ENCODE data around the gene EDAR.

Gene EDAR

DNA sequence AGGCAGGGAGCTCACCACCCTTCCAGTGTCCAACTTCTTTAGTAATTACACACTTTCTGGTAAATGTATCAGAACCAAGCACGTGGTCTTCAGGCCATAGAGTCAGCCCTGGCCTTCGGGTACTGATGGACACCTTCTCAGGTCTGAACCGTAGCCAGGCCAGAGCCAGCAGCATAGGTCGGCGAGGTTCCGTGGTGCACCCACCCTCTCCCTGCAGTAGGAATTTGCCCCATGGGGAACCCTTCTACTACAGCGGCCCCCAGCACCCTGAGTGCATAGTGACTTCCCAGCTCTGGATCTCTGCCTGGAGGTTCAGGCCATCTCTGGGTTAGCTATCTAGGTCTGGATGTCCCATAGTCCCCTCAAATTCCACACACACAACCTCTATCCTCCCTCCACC is 61.6 kb downstream of the EDAR start:
- no peaks in the 10 kb centered on the region for H3K9me3 Mint-ChIP-seq
- no peaks in the 10 kb centered on the region for H3K36me3 Mint-ChIP-seq (ENCODE audit: low read depth)
- TF ChIP-seq, protein P1, sequence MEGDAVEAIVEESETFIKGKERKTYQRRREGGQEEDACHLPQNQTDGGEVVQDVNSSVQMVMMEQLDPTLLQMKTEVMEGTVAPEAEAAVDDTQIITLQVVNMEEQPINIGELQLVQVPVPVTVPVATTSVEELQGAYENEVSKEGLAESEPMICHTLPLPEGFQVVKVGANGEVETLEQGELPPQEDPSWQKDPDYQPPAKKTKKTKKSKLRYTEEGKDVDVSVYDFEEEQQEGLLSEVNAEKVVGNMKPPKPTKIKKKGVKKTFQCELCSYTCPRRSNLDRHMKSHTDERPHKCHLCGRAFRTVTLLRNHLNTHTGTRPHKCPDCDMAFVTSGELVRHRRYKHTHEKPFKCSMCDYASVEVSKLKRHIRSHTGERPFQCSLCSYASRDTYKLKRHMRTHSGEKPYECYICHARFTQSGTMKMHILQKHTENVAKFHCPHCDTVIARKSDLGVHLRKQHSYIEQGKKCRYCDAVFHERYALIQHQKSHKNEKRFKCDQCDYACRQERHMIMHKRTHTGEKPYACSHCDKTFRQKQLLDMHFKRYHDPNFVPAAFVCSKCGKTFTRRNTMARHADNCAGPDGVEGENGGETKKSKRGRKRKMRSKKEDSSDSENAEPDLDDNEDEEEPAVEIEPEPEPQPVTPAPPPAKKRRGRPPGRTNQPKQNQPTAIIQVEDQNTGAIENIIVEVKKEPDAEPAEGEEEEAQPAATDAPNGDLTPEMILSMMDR (IDR thresholded peaks at IDR 0.05): no peak
- no peak overlapping the region for H3K27ac Mint-ChIP-seq
- peaks cover 7% of the 10 kb centered on the region for H3K27me3 Mint-ChIP-seq (ENCODE audit: low read depth, poor library complexity)
- H3K4me3 Mint-ChIP-seq: no peak overlapping the region
- peaks cover 85% of the 10 kb centered on the region for H3K4me1 Mint-ChIP-seq
- no peak for DNase-seq

DNA sequence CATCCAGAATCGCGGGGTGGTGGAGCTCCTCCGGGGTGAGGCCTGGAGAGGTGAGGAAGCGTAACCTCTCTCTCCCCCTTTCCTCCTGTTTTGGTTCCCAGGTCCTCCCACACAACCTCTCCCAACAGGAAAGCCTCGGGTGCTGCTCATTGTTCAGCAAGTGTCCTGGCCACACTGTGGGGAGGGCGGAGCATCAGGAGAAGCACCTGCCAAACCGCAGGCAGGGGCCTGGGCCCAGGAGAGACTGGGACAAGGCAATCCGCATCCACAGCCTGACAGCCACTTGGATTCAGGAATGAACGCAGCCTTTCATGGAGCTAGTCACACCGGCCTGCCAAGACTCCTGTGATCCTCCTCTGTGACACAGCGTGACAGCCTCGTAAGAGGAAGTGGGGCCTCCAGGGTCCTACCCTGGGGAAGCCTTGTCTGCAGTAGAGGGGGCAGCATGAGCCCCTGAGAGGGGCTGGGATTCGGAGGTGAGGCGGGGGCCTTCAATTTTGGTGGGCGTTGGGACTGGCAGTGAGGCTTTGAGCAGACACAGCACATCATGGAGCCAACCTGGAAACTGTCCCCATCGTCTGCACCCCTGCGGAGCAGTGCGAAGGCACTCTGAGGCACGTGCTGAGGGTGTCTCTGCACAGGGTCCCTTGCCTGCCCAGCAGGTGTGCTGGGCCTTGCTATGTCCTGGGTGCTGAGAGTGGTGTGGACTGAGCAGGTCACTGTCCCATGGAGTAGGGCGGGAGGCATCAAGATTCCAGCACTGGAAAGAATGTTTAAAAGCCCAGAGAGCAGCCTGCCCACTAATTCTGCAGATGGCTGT is 62.2 kb downstream of the EDAR start:
- Mint-ChIP-seq H3K4me3 (no peak overlapping the region), H3K27ac (peak overlapping the region; percentile 86), H3K9me3 (no peaks in the 10 kb centered on the region), H3K4me1 (peaks cover 85% of the 10 kb centered on the region), H3K36me3 (ENCODE audit: low read depth) (no peaks in the 10 kb centered on the region), H3K27me3 (ENCODE audit: low read depth, poor library complexity) (peaks cover 7% of the 10 kb centered on the region)
- DNase-seq: no peak
- TF ChIP-seq, protein P1 (IDR thresholded peaks at IDR 0.05): no peak

DNA sequence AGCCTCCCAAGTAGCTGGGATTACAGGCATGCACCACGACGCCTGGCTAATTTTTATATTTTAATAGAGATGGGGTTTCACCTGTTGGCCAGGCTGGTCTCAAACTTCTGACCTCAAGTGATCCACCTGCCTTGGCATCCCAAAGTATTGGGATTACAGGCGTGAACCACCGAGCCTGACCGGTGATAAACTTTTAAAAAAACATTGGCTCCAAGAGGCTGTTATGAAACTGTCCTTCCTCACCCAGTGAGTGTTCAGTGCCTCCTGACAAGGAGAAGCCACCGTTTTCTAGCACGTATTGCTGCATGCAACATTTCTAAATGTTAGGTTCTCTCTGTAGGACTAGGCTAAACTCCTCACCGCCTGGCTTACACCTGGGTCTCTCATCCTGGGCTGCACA is 63.3 kb downstream of the EDAR start:
- no peaks in the 10 kb centered on the region for H3K9me3 Mint-ChIP-seq
- DNase-seq: no peak
- no peak overlapping the region for H3K4me3 Mint-ChIP-seq
- TF ChIP-seq, protein P1 (IDR thresholded peaks at IDR 0.05): no peak
- H3K4me1 Mint-ChIP-seq: peaks cover 80% of the 10 kb centered on the region
- H3K36me3 Mint-ChIP-seq (ENCODE audit: low read depth): no peaks in the 10 kb centered on the region
- H3K27ac Mint-ChIP-seq: peak overlapping the region; percentile 12
- peaks cover 6% of the 10 kb centered on the region for H3K27me3 Mint-ChIP-seq (ENCODE audit: low read depth, poor library complexity)

DNA sequence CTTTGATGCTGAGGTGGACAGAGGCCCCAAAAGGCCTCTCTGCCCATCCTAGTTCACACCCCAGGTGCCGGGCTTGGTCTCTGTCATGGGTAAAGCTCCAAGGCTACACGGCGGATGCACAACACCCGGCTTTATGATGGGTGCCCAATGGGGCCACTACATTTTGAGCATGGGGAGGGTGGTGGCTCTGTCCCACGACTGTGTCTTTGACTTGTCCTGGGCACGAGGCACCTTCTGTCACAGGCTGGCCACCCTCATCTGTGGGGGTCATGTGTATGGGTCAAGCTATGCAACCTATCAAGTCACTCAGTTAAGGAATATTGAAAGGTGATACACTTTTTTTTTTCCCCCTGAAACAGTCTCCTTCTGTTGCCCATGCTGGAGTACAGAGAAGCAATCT is 63.7 kb downstream of the EDAR start:
- Mint-ChIP-seq H3K4me1 (peaks cover 80% of the 10 kb centered on the region), H3K27ac (no peak overlapping the region), H3K36me3 (ENCODE audit: low read depth) (no peaks in the 10 kb centered on the region), H3K27me3 (ENCODE audit: low read depth, poor library complexity) (peaks cover 3% of the 10 kb centered on the region), H3K4me3 (no peak overlapping the region), H3K9me3 (no peaks in the 10 kb centered on the region)
- no peak for DNase-seq
- TF ChIP-seq, protein P1 (IDR thresholded peaks at IDR 0.05): no peak

DNA sequence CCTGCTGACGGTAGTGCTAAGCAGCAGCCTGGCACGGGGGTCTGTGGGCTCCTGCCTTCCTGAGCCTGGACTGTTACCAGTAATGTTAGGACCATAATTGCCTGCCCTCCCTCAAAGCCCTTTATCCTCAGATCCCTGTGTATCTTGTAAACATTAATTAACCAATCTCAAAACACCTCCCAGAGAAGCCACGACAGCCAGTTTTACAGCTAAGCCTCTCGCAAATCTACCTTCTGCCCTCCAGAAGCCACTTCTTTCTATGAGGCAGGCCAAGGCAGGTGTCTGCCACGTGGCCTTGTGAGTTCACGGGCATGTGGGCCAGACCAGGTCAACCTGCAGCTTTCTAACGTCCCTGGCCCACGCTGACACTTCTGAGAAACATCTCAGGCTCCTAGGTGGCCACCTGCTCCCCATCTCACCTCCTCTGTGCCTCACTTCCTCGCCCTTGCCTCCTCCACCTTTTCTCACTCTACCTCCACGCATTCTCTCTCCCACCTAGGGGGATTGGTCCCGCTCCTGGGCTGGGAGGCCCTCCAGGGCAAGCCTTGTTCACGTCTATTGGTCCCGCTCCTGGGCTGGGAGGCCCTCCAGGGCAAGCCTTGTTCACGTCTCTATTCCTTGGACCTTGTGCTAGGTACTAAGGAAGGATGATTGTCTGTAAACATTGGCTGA is 64.3 kb downstream of the EDAR start:
- Mint-ChIP-seq H3K4me3 (no peak overlapping the region), H3K9me3 (no peaks in the 10 kb centered on the region), H3K27me3 (ENCODE audit: low read depth, poor library complexity) (peaks cover 3% of the 10 kb centered on the region), H3K27ac (peak overlapping the region; percentile 96), H3K4me1 (peaks cover 80% of the 10 kb centered on the region), H3K36me3 (ENCODE audit: low read depth) (no peaks in the 10 kb centered on the region)
- TF ChIP-seq, protein P1 (IDR thresholded peaks at IDR 0.05): no peak
- DNase-seq: no peak
